Epithelial cell of esophagus (primary cell): ENCODE results near the gene SNX32.

ENCODE experiments used
- DNase-seq: peaks from one replicate; pipeline ENCODE4 v3.0.0; 2010; ENCODE audit warnings: low read depth
- H3K4me3 ChIP-seq: 2 replicates; pipeline ENCODE4 v1.5.1; 2011; ENCODE audit warnings: mild to moderate bottlenecking, low read length, control low read depth
- TF ChIP-seq, protein P1 (sequence below): IDR thresholded peaks from 2 replicates; pipeline ENCODE4 v1.5.1; 2011; ENCODE audit warnings: low read depth, mild to moderate bottlenecking, low read length, control low read depth, inconsistent platforms; ENCODE audit not compliant: insufficient read depth; ENCODE audit errors: missing control alignments

Gene SNX32

GRCh38 chr11:65859095-65859811 is 25.5 kb downstream of the SNX32 start:
- H3K4me3 ChIP-seq, result peak overlapping the region; percentile 92
- TF ChIP-seq, protein P1, sequence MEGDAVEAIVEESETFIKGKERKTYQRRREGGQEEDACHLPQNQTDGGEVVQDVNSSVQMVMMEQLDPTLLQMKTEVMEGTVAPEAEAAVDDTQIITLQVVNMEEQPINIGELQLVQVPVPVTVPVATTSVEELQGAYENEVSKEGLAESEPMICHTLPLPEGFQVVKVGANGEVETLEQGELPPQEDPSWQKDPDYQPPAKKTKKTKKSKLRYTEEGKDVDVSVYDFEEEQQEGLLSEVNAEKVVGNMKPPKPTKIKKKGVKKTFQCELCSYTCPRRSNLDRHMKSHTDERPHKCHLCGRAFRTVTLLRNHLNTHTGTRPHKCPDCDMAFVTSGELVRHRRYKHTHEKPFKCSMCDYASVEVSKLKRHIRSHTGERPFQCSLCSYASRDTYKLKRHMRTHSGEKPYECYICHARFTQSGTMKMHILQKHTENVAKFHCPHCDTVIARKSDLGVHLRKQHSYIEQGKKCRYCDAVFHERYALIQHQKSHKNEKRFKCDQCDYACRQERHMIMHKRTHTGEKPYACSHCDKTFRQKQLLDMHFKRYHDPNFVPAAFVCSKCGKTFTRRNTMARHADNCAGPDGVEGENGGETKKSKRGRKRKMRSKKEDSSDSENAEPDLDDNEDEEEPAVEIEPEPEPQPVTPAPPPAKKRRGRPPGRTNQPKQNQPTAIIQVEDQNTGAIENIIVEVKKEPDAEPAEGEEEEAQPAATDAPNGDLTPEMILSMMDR, result no peak
- peak; percentile 98 for DNase-seq

DNA sequence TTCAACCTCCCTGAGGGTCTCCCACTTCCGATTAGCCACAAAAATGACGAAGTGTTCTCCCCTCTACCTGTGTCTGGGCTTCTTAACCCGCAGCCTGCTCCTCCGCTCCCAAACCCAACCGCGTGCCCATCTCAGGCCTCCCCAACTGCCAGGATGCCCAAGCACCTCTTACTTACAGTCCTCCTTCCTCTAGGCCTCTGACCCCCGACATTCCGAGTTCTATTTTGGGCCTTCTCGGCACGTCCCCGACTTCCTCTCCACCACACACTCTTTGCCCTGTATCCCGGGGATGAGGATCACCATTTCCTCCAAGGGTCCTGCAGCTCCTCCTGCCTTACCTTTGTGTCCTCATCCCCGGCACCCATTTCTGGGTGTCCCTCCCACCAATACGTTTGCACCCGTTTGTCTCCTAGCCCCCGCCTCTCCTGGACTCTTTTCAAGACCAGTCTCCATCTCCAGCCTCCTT is 26.1 kb downstream of the SNX32 start:
- DNase-seq, result no peak
- TF ChIP-seq, protein P1, result no peak
- H3K4me3 ChIP-seq, result peak overlapping the region; percentile 92

- DNase-seq, result peak; percentile 99
- H3K4me3 ChIP-seq, result peak within 1 kb of the TSS; percentile 92
- TF ChIP-seq, protein P1, result peak; percentile 90
These were observed 26.8 kb downstream of the SNX32 start, which contains the start of gene MUS81 for GRCh38 chr11:65860278-65861164. Gene MUS81, plus strand, starts transcription at chr11:65860433. Its CDS starts 321 bp downstream, at chr11:65860754.

- H3K4me3 ChIP-seq, result peak overlapping the region; percentile 92
These were observed 27.4 kb downstream of the SNX32 start for GRCh38 chr11:65861165-65861505.

GRCh38 chr11:65861533-65862183 is 27.9 kb downstream of the SNX32 start:
- peak overlapping the region; percentile 92 for H3K4me3 ChIP-seq
- no peak for DNase-seq
- TF ChIP-seq, protein P1, result no peak

More at GRCh38 chr11:65861165-65861505, 27.4 kb downstream of the SNX32 start:
- peak; percentile 28 for DNase-seq
- TF ChIP-seq, protein P1, result no peak

DNA sequence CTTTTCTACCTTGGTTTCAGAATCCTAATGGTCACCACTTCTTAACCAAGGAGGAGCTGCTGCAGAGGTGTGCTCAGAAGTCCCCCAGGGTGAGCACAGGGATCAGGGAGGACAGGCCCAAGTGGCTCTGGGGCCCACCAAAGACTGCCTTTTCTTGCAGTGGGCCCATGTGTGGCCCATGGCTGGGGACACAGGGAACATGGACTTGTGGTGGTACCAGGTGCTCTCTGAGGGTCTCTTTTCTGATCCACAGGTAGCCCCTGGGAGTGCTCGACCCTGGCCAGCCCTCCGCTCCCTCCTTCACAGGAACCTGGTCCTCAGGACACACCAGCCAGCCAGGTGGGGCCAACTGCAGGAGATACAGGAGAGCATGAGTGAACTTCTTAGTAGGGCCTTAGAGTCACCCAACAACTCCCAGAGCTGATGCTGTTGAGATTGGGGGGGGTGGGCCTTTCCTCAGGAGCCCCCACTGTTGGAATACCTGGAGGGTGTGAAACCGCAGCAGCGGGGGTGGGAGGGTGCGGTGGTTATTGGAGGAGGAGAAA is 28.5 kb downstream of the SNX32 start:
- TF ChIP-seq, protein P1, result no peak
- DNase-seq, result no peak
- H3K4me3 ChIP-seq, result no peak overlapping the region
